Peyer's patch (tissue), 4 donors: ENCODE measurements around the gene PRAC2.

Experiments
- POLR2A ChIP-seq, 2 donors: fragments of 450-650 bp; IDR thresholded peaks; one replicate each; pipeline ENCODE4 v1.5.1; 2017; ENCODE audit warnings: antibody characterized with exemption in 2 of 2, mild to moderate bottlenecking in 2 of 2, moderate library complexity in 2 of 2
- TF ChIP-seq, protein P1 (sequence below), 6 experiments: fragments of 450-650 bp in 4 of 6; fragments of 200-600 bp in 2 of 6; sonication (generic) in 1 of 6; IDR thresholded peaks; one replicate each; pipeline ENCODE4 v1.5.1; 2017 to 2019; ENCODE audit warnings: antibody characterized with exemption in 6 of 6, mild to moderate bottlenecking in 3 of 6, moderate library complexity in 1 of 6

DNA sequence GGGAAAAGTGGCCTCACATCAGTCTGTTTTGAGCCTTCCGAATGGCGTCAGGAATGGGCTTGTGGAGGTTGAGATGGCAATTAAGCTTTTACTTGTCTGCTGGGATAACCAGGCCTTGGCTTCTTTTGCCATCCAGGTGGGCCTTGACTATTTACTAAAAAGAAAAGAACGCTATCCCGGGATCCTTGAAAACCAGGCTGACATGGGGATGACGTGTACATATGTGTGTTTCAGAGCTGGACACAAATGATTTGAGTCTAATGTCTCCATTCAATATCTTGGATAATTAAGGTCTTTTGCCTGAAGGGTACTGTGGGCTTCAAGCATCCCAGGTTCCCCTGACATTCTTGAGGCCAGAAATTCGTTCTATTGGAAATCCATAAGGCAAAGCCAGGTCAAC is 38.1 kb downstream of the PRAC2 start:
- TF ChIP-seq, protein P1, sequence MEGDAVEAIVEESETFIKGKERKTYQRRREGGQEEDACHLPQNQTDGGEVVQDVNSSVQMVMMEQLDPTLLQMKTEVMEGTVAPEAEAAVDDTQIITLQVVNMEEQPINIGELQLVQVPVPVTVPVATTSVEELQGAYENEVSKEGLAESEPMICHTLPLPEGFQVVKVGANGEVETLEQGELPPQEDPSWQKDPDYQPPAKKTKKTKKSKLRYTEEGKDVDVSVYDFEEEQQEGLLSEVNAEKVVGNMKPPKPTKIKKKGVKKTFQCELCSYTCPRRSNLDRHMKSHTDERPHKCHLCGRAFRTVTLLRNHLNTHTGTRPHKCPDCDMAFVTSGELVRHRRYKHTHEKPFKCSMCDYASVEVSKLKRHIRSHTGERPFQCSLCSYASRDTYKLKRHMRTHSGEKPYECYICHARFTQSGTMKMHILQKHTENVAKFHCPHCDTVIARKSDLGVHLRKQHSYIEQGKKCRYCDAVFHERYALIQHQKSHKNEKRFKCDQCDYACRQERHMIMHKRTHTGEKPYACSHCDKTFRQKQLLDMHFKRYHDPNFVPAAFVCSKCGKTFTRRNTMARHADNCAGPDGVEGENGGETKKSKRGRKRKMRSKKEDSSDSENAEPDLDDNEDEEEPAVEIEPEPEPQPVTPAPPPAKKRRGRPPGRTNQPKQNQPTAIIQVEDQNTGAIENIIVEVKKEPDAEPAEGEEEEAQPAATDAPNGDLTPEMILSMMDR (IDR thresholded peaks at IDR 0.05): no peak
- no peak for TF ChIP-seq POLR2A (IDR thresholded peaks at IDR 0.05)
